CD4-positive, alpha-beta T cell treated with Interleukin-17A for 1 hour (primary cell): ENCODE results near the gene RETREG3.
"Not testable (repeated sequence)": the region's sequence is repeated elsewhere in the genome, so short reads cannot be mapped to it uniquely, and the experiment has no call there.

Source experiments
- DNase-seq: peaks from one replicate; pipeline ENCODE4 v3.0.0-alpha.2; 2020

The RETREG3 gene

DNA sequence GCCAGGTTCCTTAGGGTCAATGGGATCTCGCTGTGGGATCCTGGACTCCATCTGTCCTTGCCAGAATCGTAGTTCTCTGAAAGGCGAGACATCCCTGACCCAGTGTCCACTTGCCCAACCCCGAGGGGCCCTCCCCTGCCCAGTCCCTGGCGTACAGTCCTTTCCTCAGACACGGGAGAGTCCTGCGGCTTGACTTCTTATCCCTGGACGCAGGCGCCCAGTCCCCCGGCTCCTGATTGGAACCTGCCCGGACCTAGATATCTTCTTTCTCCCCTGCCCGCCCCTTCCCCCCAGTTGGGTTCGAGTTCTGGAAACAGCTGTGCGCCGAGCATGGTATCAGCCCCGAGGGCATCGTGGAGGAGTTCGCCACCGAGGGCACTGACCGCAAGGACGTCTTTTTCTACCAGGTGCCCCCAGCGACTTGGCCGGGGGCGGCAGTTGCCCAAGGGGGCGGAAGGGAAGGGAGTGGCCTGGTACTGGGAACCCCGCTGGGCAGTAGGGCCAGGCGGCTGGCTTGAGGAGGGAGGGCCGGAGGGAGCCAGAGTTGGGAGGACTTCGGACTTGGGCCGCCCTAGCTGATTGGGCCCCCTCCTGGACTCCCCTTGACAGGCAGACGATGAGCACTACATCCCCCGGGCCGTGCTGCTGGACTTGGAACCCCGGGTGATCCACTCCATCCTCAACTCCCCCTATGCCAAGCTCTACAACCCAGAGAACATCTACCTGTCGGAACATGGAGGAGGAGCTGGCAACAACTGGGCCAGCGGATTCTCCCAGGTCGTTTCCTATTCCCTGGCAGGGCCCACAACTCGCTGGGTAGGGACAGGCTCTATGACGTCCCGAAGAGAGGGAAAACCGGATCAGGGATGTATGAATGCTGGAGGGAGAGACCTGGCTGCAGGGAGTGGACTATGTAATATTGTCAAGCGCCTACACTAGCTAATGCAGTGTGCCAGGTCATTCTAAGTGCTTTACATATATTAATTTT lies 934 bp upstream of the RETREG3 start:
- not testable (repeated sequence) for DNase-seq

DNA sequence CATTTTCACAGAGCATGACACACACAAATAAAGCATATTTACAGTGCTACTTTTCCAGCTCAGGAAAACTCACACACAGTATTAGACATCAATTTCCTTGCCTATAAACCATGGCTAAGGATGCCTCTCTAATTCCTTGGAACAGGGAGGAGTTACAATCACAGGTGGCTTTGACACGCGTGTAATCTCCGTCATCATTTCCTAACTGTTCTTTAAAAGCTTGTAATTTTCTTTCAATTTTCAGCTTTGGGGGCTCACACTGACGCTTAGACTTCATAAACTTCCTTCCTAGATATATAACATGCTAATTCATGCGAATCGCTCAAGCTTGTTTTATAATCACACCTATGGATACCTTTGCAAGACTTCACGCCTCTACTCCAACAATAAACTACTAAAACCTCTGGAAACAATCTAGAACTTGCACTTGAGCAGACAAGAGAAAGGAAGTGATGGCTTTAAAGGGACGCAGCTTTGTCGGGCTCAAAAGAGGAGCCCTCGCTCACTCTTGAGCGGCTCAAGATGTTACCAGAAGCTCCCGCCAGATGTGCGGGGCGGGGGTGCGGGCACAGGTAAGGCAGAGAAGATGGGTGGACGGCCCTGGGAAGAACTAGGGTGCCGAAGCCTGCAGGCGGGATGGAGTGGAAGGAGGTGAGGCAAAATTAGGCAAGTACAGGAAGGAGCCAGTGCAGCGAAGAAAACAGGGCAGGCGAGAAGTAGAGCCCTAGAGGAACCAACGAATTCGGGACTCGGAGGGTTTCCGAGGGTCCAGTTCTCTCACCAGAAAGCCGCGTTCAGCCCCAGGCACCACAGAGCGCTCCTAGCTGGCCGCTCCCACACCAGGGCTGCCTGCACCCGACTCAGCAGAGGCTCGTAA lies 631 bp downstream of the RETREG3 start:
- DNase-seq = peak; percentile 20

DNA sequence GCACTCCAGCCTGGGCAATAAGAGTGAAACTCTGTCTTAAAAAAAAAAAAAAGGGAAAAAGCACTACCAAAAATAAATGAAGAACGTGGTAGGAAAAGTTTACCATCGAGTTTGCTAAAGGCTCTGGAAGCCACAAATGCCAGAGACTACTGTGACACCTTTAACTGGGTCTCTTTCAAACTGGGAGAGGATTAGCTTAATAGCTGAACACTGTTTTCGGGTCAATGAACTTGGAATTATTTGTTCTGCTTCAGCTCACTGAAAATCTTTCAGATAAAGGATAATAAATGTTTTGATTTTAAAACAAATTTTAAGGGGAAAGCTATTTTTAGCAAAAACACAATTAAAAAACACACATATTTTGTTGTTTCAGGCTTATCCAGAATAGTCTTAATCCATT lies 1.4 kb downstream of the RETREG3 start:
- no peak for DNase-seq

DNA sequence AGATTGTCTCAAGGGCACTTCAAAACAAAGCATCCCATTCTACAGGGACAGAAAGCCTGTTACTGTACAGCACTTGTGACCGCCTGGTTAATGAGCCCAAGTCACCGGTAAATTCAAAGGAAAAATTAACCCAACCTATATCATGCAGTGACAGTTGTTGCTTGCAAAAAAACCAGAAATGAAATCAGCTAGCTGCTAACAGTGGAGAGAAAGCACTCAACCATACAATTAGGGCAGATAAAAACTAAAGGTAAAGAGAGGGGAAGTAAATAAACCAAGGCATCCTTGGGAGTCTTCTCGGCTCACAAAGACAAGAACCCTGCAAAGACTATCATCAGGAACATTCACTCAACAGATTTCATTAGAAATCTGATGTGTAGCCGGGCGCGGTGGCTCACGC lies 5.9 kb downstream of the RETREG3 start:
- no peak for DNase-seq

DNA sequence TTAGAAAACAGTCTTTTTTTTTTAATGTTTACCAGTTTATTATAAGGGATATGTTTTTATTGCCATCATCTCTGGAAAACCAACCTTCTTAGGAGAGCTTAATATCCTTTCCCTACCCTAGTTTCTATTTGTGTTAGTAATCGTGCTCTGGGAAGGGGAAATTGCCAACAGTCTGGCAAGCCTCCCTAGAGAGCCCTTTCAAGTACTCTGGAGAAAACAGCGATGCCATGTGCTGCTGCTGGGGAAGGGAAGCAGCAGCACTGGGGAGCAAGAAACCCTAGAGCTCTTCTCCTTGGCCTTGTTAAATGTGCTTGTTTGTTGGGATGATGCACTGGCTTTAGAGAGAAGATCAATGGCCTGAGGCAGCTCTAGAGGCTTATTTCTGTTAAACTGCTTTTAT lies 10.3 kb downstream of the RETREG3 start:
- no peak for DNase-seq

DNA sequence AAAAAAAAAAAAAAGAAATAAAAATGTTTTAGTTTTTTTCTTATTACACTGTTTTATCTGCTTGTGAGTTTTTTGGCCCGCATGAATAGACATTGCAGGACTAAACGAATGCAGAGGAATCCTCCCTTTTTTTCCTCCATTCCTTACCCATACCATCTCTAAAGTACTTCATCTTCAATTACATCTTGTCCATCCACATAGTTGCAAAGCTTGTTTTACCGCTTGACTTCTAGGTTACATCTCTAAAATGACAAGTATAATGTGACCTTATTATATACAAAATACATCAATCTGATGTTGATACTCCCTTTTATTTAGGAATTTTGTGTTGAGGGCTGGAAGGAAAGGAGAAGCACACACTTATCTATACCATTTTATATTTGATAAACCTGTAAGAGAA lies 12.8 kb downstream of the RETREG3 start:
- no peak for DNase-seq

DNA sequence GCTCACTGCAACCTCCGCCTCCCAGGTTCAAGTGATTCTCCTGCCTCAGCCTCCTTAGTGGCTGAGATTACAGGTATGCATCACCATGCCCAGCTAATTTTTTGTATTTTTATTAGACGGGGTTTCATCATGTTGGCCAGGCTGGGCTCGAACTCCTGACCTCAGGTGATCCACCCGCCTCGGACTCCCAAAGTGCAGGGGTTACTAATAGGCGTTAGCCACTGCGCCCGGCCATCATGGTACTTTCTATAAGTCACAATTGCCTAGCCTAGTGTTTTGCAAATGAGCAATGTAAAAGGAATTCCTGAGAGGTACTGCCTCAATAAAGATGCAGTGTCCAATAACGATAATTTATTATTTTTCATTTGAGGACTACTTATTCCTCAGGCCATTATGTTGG lies 17.8 kb downstream of the RETREG3 start:
- no peak for DNase-seq

DNA sequence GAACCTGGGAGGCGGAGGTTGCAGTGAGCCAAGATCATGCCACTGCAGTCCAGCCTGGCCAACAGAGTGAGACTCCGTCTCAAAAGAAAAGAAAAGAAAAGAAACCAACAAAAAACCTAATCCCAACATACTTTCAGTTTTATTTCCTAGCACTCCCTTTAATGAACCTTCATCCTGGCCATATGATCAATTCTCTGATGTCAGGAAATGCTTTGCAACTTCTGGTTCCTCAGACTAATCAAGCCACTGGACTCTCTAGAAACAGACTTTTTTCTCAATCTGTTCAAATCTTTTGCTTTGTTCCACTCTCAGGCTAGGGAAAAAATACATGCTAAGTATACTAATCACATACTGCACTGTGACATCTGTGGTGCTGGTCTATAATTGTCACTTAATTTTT lies 18.3 kb downstream of the RETREG3 start:
- DNase-seq = no peak

DNA sequence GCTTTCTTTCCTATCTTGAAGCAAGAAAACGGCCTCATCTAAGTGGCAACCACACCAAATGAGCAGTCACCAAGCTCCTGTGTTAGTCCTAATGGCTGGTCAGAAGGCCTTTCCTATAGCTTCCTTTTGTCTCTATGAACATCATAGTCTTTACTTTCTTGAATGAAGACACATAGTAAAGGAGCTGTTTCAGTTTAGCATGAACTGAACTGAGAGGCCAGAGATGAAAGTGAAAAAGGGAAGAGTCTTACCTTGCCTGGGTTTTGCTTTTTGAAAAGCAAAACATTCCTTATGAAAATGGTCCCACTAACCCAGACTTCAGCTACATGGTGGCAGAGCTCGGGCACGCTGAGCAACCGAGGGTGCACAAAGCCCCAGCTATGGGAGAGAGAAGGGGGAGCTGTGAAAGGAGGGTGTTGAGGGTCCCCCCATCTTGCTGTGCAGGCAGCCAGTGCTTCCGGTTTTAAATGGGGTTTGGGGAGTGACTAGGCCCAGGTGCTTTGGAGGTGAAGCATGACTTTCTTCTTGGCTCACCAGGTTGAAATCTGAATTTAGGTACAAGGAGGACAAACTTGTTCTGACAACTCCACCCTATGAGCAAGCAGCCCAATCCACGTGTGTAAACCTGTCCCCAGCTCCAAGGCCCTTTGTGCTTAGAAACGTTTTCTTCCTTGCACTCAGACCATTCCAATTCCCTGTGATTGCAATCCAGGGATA lies 22.5 kb downstream of the RETREG3 start:
- no peak for DNase-seq

DNA sequence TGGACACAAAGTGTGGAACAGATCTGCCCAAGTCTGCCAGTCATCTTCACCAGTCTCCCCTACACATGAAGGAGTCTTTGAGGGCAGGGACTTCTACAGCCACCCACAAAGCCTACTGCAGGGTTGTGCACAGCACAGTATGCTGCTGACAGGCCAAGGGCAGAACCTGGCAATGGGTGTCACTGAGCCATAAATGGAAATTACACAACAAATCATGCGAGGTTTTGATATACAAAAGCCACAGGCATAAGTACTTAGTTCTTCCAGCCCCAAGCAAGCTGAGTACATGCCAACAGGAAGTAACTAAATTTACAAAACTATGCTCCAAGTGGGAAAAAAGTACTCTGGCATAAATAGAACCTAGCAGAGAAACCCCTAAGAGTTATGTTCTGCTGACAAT lies 23.8 kb downstream of the RETREG3 start:
- no peak for DNase-seq

DNA sequence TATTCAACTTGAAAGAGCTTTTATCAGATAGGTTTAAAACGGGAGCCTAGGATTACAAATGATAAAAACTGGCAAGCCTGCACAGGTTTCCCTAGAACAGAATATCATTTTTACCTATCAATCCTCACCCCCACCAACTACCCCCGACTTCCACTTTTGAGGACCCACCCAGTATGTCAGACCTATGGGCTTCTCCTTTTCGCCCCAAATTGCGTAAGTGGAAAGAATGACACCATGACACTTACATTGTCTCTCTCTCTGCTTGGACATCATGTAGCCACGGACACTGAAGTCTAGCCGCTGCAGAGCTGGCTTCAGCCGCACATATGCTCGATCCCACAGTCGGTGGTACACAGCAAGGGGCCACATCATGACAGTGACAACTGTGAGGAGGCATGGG lies 24.3 kb downstream of the RETREG3 start:
- no peak for DNase-seq

DNA sequence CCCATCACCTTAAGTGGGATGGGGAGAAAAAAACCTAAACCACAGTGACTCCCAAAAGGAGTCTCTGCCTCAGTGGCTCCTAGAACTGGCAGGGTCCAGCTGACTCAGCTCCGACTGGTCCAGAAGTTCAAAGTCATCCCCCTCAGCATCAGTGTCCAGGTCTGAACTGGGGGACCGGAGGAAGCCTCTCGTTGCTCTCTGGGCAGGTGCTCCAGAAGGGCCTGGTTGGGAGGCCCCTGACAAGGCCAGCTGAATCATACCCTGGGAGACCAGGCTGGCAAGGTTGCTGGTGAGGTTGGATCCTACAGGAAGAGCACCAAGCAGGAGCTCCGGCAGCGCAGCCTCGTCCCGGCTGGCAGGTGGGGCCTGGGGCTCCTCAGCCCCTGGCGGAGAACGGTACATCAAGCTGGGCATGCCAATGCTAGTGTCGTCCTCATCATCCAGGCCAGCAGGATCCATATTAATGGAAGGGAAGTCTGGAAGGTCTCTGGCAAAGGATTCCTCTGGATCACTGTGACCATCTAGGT lies 27.4 kb downstream of the RETREG3 start:
- no peak for DNase-seq

DNA sequence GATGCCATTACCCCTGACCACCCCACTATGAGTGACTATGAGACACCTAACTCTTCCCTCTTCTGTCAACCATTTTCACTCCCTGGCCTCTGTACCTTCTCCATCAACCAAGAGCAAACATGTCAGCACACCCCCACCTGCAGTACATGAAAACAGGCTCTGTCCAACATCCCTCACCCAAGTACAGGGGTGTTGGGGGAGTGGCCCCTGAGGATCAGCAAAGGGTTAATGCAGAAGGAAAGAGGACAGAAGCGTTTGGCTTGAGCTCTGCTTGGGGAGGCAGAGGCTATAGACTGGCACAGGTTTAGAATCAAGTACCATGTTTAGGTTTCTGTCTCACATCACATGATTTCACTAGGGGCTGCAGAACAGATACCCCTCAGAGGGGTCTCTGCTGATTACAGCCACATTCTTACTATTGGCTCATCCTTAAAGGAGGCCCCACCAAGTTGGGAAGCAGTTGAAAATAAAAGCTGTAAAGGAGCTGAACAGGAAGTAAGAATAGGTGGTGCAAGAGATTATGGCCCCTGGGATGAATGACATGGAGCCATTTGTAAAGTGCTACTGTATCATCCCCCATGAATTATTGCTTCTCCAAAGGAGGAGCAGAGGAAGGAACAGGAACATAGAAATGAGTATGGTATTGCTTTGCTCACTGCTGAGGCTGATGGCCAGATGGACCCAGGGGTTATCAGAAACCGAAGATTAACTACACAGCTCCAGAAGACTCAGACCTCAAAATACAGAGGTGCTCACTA lies 29.2 kb downstream of the RETREG3 start:
- no peak for DNase-seq

DNA sequence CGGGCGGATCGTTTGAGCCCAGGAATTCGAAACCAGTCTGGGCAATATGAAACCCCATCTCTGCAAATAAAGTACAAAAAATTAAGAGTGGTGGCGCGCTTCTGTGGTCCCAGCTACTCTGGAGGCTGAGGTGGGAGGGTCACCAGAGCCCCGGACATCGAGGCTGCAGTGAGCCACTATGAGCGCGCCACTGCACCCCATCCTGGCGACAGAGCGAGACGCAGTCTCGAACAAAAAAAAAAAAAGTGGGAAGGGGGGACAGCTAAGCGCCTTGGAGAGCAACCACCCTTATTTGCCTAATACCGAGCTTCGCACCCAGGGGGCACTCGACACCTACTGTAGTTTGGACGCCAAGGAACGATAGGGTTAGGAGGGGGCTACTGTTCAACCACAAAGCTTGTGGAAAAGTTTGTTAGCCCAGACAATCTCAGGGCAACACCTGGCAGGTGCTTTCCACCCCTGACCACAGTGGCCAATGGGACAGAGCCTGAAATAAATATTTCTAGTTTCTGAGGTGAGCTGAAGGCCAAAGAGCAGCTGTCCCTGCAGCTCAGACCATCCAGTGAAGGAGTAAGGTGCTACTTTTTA lies 30.8 kb downstream of the RETREG3 start:
- peak; percentile 75 for DNase-seq

DNA sequence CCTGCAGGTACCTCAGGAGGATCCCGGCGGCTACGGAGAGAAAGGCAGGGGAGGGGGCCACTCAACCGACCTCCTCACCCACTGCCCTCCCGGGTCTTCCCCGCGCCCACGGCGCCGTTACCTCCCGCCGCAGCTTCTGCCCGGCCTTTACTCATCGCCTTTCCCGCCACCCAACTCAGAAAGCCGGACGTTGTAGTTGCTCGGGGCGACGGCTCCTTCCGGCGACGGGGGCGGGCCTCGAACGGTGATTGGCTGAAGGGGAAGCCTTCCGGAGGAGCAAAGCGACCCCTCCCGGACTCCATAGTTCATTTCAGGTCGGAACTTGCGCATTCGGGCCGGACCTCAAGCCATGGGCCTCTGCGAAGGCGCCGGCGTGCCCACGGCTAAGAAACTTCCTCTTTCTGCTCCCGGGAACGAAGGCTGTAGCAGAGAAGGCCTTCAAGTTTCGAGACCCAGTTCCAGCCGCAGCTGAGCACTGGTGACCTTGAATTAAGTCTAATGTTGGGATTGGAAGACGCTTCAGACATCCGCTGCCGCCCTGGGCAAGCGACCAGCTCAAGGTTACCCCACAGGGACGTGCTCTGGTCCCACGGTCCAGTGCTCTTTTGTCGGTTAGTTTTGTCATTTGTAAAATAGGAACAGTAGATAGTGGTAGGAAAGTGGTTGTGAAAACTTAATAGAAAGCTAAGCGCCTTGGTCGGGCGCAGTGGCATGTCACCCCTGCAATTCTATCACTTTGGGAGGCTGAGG lies 31.5 kb downstream of the RETREG3 start, which contains the start of gene PSMC3IP:
Gene PSMC3IP (minus strand): TSS at position 198 of the 750 bp plus-strand sequence. CDS start 43 bp downstream, at position 155.
- DNase-seq = peak; percentile 92

DNA sequence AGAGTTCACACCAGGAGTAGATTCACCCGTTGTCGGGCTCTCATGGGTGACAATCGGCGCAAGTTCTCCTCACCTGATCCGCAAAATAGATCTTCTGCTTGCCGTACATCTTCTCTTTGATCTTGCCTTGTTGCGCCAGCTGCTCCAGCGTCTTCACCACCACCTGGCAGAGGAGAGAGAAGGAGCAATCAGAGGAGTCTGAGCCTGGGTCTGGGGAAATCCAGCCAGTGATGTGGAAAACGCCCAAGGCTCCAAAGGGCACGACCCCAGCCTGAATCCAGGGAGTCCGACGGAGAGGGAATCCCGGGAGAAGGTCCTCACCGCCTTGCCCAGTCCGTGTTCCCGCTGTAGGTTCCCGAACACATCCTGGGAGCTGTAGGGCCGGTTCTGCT lies 32.0 kb downstream of the RETREG3 start:
- DNase-seq = no peak

DNA sequence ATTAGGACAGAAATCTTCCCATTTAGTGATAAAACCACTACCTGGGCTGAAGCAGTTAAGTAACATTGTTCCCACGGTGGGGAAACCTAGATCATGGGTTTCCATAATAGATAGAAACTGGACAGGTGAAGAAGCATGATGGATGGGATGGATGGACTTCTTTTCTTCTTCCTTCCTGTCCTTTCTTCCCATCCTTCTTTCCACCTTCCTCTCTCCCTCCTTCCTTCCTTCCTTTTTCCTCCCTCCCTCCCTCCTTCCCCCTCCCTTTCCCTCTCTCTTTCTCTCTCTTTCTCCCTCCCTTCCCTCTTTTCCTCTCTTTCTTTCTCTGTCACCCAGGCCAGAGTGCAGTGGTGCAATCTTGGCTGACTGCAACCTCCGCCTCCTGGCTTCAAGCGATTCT lies 34.7 kb downstream of the RETREG3 start:
- DNase-seq = no peak

DNA sequence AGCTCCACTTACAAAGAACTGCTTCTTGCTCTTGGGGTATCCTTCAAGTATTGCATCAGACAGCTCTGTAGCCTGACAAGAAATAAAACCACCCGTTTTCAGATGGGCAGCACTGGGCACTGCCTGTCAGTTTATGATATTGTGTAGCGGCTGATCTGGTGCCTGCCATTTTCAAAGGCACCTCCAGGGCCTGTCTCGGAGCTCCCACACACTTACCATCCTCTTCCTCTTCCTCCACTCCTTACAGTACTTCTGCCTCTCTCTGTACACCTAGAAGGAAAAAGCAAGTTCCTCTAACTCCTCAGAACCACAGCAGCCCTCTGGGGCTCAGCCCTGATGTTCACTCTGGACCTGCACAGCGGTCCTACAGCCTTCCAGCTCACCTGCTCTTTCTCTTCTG lies 36.1 kb downstream of the RETREG3 start:
- no peak for DNase-seq

DNA sequence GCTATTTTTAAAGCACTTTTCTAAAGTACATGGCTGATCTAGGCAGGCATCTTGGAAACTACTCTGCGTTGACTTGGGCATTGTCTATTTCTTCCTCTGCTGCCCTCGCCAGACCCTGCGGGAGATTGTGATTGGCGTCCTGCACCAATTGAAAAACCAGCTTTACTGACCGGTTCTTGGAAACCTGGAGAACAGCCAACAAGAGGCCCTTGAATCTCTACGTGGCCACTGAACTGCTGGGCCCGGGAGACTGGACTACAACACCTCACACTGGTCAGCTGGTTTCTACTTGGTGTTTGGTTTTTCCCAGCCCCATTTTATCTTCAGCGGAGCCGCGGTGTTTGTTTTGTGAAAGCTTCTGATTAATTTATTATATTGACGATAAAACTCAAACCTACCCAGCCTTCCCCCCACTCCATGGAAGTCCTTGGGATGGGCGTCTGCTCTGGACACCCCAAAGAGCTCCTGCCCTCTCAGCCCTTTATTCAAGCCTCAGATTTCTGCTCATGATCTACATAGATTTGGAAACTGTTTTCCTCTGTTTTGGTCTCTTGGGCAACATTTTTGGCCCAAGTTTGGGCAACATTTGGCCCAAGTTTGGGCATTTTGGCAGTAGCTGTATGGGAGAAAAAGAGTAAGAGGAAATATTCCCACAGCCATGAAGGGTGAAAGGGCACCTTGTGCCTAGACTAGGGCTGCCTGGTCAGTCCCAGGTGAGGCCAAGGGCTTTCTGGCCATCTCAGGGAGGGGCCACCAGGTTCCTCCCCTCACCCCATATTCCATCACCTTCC lies 37.5 kb downstream of the RETREG3 start:
- DNase-seq = no peak
